HepG2 (cell line): Measurements from ENCODE around the gene TAS1R3. TPM values are rescaled to one million over a fixed set of nuclear protein-coding genes. Genes with fewer than 3 reads are reported as not detected.

Experiments
- EEA1 ChIP-seq: sonication (generic); formaldehyde crosslinking; IDR thresholded peaks from 2 replicates; pipeline ENCODE4 v1.5.1; 2020; ENCODE audit warnings: mild to moderate bottlenecking, missing genetic modification reagents, borderline replicate concordance
- HNRNPLL ChIP-seq: fragments of 200-400 bp; formaldehyde crosslinking; IDR thresholded peaks from 2 replicates; pipeline ENCODE4 v1.6.1; 2017; ENCODE audit warnings: mild to moderate bottlenecking, low read depth, low read length; ENCODE audit not compliant: poor library complexity, severe bottlenecking
- HOXA3 ChIP-seq: sonication (generic); formaldehyde crosslinking; IDR thresholded peaks from 2 replicates; pipeline ENCODE4 v1.5.0; 2020; ENCODE audit warnings: missing genetic modification reagents
- IKZF4 ChIP-seq: sonication (generic); formaldehyde crosslinking; IDR thresholded peaks from 2 replicates; pipeline ENCODE4 v1.5.1; 2020; ENCODE audit warnings: borderline replicate concordance, mild to moderate bottlenecking, low read depth, missing genetic modification reagents; ENCODE audit errors: not compliant biosample characterization
- JARID2 ChIP-seq: sonication (generic); formaldehyde crosslinking; IDR thresholded peaks from 2 replicates; pipeline ENCODE4 v1.8.1; 2023; ENCODE audit warnings: missing genetic modification reagents, inconsistent platforms; ENCODE audit not compliant: insufficient replicate concordance
- MAFK ChIP-seq, 2 experiments: IDR thresholded peaks in 1 of 2; conservative IDR thresholded peaks in 1 of 2; 2 replicates each; pipeline ENCODE4 v1.6.1; 2011; ENCODE audit warnings: improper control_type of control experiment in 2 of 2, low read length in 2 of 2
- MYNN ChIP-seq: sonication (generic); formaldehyde crosslinking; IDR thresholded peaks from 2 replicates; pipeline ENCODE4 v1.4.0; 2020; ENCODE audit warnings: mild to moderate bottlenecking, low read depth, missing genetic modification reagents
- SIN3B ChIP-seq: fragments of 150-350 bp; IDR thresholded peaks from 2 replicates; pipeline ENCODE4 v1.6.1; 2014; ENCODE audit warnings: low read length
- SMARCC2 ChIP-seq: fragments of 450-650 bp; IDR thresholded peaks from 2 replicates; pipeline ENCODE4 v1.6.1; 2017; ENCODE audit warnings: antibody characterized with exemption, mild to moderate bottlenecking
- SP4 ChIP-seq: sonication (generic); formaldehyde crosslinking; IDR thresholded peaks from 2 replicates; pipeline ENCODE4 v1.8.1; 2023; ENCODE audit warnings: mild to moderate bottlenecking, missing genetic modification reagents
- ZIK1 ChIP-seq: sonication (generic); formaldehyde crosslinking; IDR thresholded peaks from 2 replicates; pipeline ENCODE4 v1.5.0; 2020; ENCODE audit warnings: mild to moderate bottlenecking, low read depth, missing genetic modification reagents, borderline replicate concordance
- ZNF143 ChIP-seq: sonication (generic); formaldehyde crosslinking; IDR thresholded peaks from 2 replicates; pipeline ENCODE4 v1.4.0; 2020; ENCODE audit warnings: missing genetic modification reagents
- ZNF33A ChIP-seq: sonication (generic); formaldehyde crosslinking; IDR thresholded peaks from 2 replicates; pipeline ENCODE4 v1.5.1; 2020; ENCODE audit warnings: missing genetic modification reagents, mild to moderate bottlenecking, moderate library complexity, borderline replicate concordance
- ZNF34 ChIP-seq: sonication (generic); formaldehyde crosslinking; IDR thresholded peaks from 2 replicates; pipeline ENCODE4 v1.4.0; 2020; ENCODE audit warnings: mild to moderate bottlenecking, missing genetic modification reagents, borderline replicate concordance
- ZNF678 ChIP-seq: sonication (generic); formaldehyde crosslinking; IDR thresholded peaks from 2 replicates; pipeline ENCODE4 v1.4.0; 2020; ENCODE audit warnings: mild to moderate bottlenecking, missing genetic modification reagents
- ZNF766 ChIP-seq: sonication (generic); formaldehyde crosslinking; IDR thresholded peaks from 2 replicates; pipeline ENCODE4 v1.5.0; 2020; ENCODE audit warnings: missing genetic modification reagents, borderline replicate concordance
- ZNF850 ChIP-seq: sonication (generic); formaldehyde crosslinking; conservative IDR thresholded peaks from 2 replicates; pipeline ENCODE4 v1.9.0; 2021; ENCODE audit warnings: mild to moderate bottlenecking, missing genetic modification reagents
- polyA plus RNA-seq, 8 experiments: library from polyadenylated mRNA; depleted of rRNA in 3 of 8; stranded (reverse) in 7 of 8; unstranded in 1 of 8; fragments of >200 nt; fragmentation: Illumina TruSeq in 4 of 8; extraction: Trizol in 4 of 8; gene quantifications; 2 replicates each; pipeline versions ENCODE4 v1.2.1 to v1.2.3, GENCODE V29; 2011 to 2016; ENCODE audit warnings: low read depth in 4 of 8, missing spikeins in 1 of 8, mixed read lengths in 1 of 8; ENCODE audit not compliant: insufficient read depth in 1 of 8
- total RNA-seq, 5 experiments: library from RNA; depleted of rRNA; stranded (reverse); fragments of >200 nt; fragmentation: Illumina TruSeq; extraction: Trizol; gene quantifications; 2 replicates each; pipeline ENCODE4 v1.2.3, GENCODE V29; 2016; ENCODE audit warnings: low read depth in 1 of 5
- TF ChIP-seq, protein P1 (sequence below): IDR thresholded peaks from 2 replicates; pipeline ENCODE4 v1.6.1; 2012; ENCODE audit warnings: low read depth, low read length, improper control_type of control experiment
- TF ChIP-seq, protein P2 (sequence below): sonication (generic); formaldehyde crosslinking; IDR thresholded peaks from 2 replicates; pipeline ENCODE4 v1.8.1; 2023; ENCODE audit warnings: mild to moderate bottlenecking, inconsistent platforms, moderate library complexity, missing genetic modification reagents, borderline replicate concordance
- TF ChIP-seq, protein P3 (sequence below): sonication (generic); formaldehyde crosslinking; IDR thresholded peaks from 2 replicates; pipeline ENCODE4 v1.5.0; 2020; ENCODE audit warnings: mild to moderate bottlenecking, missing genetic modification reagents, borderline replicate concordance
- TF ChIP-seq, protein P4 (sequence below): sonication (generic); formaldehyde crosslinking; IDR thresholded peaks from 2 replicates; pipeline ENCODE4 v1.4.0; 2020; ENCODE audit warnings: missing genetic modification reagents

Gene TAS1R3
- total and polyA plus RNA-seq, 2 of the 13 experiments (the other 11 are each of a cell fraction or from before 2014, with no cell fraction given): 0.13 to 0.15 TPM

DNA sequence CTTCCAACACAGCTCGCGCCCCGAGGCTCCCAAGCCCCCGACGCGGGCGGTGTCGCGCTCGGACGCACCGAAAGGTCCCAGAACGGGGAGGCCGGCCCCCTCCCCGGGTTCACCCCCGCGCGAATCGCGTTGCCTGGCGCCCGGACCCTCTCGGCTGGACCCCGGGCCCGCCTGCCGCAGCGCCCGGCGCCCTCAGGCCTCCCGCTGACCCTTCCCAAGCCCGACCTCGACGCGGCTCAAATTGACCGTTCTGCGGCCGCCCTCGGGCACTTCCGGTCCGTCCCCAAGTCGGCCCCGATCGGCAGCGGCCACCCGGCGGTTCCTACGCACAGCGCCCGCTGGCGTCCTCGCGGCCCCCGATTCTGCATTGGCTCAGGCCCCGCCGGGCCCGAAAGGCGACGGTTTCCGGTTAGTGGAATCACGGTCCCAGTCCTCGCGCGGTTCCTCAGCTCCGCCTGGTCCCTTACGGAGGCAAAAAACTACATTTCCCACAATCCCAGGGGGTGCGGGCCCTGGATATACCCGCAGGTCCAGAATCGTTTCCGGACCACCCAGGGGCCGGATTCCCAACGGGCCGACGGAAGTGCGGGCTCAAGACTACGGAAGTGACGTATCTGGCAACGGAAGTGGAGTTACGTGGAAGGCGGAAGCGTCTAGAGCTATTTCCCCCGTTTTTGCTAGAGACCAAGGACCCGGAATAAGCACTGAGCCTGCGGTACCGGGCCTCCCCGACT is 44.0 kb downstream of the TAS1R3 start, which contains the start of gene AURKAIP1 (continued):
- TF ChIP-seq, protein P1, sequence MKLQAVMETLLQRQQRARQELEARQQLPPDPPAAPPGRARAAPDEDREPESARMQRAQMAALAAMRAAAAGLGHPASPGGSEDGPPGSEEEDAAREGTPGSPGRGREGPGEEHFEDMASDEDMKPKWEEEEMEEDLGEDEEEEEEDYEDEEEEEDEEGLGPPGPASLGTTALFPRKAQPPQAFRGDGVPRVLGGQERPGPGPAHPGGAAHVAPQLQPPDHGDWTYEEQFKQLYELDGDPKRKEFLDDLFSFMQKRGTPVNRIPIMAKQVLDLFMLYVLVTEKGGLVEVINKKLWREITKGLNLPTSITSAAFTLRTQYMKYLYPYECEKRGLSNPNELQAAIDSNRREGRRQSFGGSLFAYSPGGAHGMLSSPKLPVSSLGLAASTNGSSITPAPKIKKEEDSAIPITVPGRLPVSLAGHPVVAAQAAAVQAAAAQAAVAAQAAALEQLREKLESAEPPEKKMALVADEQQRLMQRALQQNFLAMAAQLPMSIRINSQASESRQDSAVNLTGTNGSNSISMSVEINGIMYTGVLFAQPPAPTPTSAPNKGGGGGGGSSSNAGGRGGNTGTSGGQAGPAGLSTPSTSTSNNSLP: peak; percentile 59; the same call in 1 of the 2 replicates
- no peak; the same call in 1 of the 2 replicates for TF ChIP-seq EEA1
- no peak for TF ChIP-seq ZNF678 (CRISPR knock-in tag)
- TF ChIP-seq MYNN: 0 out of 2 replicates have a peak, but pooled peaks have one; percentile 63
- TF ChIP-seq ZNF766 (CRISPR knock-in tag): peak; percentile 36; the same call in 1 of the 2 replicates
- TF ChIP-seq ZNF33A (CRISPR knock-in tag): peak; percentile 94; the same call in 1 of the 2 replicates
- TF ChIP-seq MAFK (conservative IDR thresholded peaks at IDR 0.05 in 1 of 2, IDR thresholded peaks at IDR 0.05 in 1 of 2; ENCODE audit: low read length in 2 of 2): 0 out of 4 replicates have a peak, but pooled peaks of 1 of the 2 experiments have one; percentile 10
- peak; percentile 90 for TF ChIP-seq HNRNPLL
- TF ChIP-seq, protein P2, sequence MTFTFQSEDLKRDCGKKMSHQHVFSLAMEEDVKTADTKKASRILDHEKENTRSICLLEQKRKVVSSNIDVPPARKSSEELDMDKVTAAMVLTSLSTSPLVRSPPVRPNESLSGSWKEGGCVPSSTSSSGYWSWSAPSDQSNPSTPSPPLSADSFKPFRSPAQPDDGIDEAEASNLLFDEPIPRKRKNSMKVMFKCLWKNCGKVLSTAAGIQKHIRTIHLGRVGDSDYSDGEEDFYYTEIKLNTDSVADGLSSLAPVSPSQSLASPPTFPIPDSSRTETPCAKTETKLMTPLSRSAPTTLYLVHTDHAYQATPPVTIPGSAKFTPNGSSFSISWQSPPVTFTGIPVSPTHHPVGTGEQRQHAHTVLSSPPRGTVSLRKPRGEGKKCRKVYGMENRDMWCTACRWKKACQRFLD: no peak; the same call in 1 of the 2 replicates
- peak; percentile 99 for TF ChIP-seq ZNF34 (CRISPR knock-in tag)
- TF ChIP-seq JARID2: no peak
- TF ChIP-seq SMARCC2: no peak
- 0 out of 2 replicates have a peak, but pooled peaks have one; percentile 82 for TF ChIP-seq ZNF850 (CRISPR knock-in tag)
- peak; percentile 91 for TF ChIP-seq HOXA3 (CRISPR knock-in tag)
- TF ChIP-seq SIN3B: peak; percentile 90
- peak; percentile 98 for TF ChIP-seq ZNF143 (CRISPR knock-in tag)
- TF ChIP-seq ZIK1 (CRISPR knock-in tag): no peak; the same call in 1 of the 2 replicates
- TF ChIP-seq SP4 (CRISPR knock-in tag): peak; percentile 93
- TF ChIP-seq, protein P3, sequence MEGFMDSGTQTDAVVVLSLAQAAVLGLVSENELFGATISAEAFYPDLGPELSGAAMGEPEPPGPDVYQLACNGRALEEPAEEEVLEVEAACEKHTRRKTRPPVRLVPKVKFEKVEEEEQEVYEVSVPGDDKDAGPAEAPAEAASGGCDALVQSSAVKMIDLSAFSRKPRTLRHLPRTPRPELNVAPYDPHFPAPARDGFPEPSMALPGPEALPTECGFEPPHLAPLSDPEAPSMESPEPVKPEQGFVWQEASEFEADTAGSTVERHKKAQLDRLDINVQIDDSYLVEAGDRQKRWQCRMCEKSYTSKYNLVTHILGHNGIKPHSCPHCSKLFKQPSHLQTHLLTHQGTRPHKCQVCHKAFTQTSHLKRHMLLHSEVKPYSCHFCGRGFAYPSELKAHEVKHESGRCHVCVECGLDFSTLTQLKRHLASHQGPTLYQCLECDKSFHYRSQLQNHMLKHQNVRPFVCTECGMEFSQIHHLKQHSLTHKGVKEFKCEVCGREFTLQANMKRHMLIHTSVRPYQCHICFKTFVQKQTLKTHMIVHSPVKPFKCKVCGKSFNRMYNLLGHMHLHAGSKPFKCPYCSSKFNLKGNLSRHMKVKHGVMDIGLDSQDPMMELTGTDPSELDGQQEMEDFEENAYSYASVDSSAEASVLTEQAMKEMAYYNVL (CRISPR knock-in tag): peak; percentile 82; the same call in 1 of the 2 replicates
- TF ChIP-seq, protein P4, sequence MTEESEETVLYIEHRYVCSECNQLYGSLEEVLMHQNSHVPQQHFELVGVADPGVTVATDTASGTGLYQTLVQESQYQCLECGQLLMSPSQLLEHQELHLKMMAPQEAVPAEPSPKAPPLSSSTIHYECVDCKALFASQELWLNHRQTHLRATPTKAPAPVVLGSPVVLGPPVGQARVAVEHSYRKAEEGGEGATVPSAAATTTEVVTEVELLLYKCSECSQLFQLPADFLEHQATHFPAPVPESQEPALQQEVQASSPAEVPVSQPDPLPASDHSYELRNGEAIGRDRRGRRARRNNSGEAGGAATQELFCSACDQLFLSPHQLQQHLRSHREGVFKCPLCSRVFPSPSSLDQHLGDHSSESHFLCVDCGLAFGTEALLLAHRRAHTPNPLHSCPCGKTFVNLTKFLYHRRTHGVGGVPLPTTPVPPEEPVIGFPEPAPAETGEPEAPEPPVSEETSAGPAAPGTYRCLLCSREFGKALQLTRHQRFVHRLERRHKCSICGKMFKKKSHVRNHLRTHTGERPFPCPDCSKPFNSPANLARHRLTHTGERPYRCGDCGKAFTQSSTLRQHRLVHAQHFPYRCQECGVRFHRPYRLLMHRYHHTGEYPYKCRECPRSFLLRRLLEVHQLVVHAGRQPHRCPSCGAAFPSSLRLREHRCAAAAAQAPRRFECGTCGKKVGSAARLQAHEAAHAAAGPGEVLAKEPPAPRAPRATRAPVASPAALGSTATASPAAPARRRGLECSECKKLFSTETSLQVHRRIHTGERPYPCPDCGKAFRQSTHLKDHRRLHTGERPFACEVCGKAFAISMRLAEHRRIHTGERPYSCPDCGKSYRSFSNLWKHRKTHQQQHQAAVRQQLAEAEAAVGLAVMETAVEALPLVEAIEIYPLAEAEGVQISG: peak; percentile 98
- TF ChIP-seq IKZF4: no peak
